GM18502 (cell line): Measurements from ENCODE around the gene RTP4.
"Not testable (repeated sequence)": the region's sequence is repeated elsewhere in the genome, so short reads cannot be mapped to it uniquely, and the experiment has no call there.

Experiments
- ATAC-seq: cut with Tn5 transposase; IDR thresholded peaks from one replicate; pipeline ENCODE4 v1.9.1; 2021; ENCODE audit warnings: mild to moderate bottlenecking; ENCODE audit not compliant: unreplicated experiment, poor library complexity

The RTP4 gene

GRCh38 chr3:187367561-187368103, 553 bp upstream of the RTP4 start:
- ATAC-seq: no peak

- ATAC-seq: peak; percentile 40
Observed at GRCh38 chr3:187369089-187369447, 883 bp downstream of the RTP4 start.

GRCh38 chr3:187370051-187370450, 1.9 kb downstream of the RTP4 start:
- no peak for ATAC-seq

DNA sequence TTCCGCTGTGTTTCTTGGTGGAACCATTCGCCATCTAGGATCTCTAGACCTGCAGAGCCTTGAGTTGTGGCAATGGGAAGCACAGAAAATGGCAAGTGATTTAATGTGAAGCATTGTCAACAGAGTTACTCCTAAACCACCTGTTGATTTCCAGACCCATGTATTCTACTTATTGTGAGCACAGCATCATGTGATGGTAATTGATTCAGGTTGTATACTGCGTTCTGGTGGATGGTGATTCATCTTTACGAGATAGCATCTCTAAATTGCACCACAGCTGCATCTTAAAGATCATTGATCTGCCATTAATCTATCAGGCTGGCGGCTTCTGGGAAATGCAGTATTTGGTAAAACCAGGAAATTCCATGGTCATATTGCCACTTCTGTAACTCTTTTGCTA, 7.4 kb downstream of the RTP4 start:
- ATAC-seq: no peak

DNA sequence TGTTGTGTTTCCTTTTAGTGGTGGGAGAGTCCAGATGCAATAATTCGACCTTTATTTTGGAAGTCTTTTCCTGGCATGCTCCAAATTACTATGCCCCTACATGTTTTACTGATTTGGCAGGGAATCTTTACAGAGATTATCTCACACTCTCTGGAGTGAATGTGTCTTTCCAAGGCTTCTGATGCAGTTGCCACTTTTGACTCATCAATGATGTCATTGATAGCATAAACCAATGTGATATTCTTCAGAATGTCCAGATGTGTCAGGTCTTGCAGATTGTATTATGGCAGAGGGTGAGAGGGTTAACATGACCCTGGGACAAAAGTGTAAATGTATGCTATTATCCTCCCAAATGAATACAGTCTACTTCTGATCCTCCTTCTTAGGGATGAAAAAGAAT, 9.7 kb downstream of the RTP4 start:
- ATAC-seq: no peak

DNA sequence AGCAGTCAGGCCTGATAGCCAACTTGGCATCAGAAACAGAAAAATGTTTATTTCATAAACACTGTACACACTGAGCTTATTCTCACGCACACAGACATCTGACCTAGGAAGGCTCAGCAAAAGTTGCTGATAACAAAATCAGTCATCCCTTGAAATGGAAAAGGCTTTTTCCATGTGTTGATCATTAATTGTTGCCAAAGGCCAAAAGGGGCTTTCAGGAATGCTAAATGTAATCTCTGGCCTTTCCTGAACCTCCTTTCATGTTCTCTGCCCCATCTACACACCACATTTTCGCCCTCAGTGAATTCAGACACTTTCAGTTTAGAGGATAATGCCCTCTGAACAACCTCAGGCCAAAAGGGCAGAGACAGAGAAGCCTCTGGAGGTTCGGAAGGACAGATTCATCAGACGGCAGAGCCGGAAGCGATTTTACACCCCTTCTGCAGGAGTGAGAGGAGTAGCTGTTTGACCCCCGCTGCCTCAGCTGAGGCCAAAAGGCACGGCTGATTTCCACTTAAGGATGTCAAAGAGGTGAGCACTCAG, 14.5 kb downstream of the RTP4 start:
- ATAC-seq: no peak

DNA sequence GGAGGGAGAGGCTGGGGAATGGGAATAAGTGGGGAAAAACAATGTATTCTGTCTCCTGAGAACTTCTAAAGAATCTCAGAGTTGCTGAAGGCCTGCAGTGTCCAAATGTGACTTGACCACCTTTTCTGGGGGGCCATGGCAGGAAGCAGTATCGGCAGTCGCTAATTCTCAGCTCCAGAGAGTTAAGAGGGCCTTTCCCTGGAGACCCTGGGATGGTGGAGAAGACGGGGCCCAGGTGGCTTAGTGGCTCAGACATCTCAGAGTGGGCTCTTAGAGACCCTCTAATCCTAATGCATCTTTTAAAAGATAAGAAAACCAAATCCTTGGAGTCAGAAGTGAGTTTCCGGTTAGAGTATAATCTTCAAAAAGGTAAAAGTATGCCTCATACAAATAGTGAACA, 15.1 kb downstream of the RTP4 start:
- ATAC-seq: no peak

DNA sequence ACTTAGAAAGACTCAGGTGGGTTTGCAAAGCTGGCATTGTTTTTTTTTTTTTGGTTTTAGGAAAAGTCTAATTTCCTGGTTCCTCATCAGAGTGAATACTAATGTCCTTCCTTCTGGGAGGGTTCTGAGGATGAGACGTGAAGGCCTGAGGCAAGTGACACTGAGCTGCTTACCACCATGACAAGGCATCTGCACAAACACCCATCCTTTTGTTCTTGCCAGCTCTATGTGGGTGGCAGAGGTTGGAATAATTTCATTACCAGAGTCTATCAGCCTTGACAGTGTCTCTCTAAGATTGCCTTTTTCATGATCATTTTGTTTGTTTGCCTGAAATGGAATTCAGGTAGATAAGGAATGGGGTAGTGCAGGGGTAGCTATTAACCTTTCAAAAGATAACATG, 17.1 kb downstream of the RTP4 start:
- ATAC-seq: no peak

- no peak for ATAC-seq
Observed at GRCh38 chr3:187396661-187397060, 28.5 kb downstream of the RTP4 start.

GRCh38 chr3:187398955-187399354, 30.8 kb downstream of the RTP4 start:
- no peak for ATAC-seq

DNA sequence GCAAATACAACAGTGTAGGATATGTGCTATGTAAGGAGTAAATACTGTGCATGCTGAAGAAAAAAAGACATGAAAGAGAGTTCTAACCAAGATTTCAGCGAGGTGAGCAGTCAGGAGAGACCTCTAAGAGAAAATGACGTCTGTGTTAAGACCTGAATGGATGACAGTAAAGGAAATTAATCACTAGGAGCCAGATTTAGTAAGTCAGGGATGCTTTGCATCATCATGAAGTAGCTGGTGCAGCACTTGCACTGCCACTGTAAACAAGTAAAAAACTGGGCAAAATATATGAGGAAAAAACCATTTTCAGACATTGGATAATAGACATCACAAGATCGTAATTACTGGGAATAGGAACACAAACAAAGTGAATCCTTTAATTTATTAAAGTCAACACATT, 32.6 kb downstream of the RTP4 start:
- no peak for ATAC-seq

GRCh38 chr3:187401856-187402255, 33.7 kb downstream of the RTP4 start:
- ATAC-seq: no peak

DNA sequence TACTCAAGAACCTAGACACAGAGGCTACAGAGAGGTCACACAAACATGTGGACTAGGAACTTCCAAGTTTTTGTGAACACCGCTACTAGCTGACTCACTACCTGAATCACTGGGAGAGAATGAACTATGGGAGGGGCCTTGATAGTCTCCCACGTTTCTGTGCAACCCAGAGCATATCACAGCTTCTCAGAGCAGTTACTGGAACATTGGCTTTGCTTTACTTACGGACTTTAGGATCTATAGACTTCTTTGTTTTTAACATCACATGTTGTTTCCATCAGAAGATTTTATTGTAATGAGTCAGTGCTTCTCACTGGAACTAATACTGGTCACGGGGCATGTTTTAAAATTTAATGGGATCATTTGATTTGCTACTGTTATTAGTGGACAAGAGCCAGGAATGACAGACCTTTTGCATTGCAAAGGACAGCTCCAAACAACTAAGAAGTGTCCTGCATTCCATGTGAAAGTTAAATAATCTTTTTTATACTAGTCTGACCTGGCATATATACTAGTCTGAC, 35.6 kb downstream of the RTP4 start:
- no peak for ATAC-seq

DNA sequence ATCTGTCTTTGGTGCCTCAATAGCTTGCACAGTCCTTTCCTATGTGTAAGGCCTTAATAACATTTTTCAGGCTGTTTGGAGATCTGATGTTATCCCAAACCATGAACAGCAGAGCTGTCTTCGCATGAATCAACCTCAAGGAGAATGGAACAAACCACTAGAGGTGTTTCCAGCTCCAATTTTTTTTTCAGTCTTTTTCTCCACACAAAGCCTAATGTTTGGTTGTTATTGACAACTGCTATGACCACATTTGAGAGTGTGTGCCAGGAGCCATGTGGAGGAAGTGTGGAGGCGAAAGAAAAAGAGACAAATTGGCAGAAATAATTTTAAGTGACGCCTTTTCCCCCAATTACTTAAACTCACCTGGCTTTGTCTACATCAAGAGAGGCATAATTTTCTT, 38.7 kb downstream of the RTP4 start:
- ATAC-seq: no peak

- ATAC-seq: not testable (repeated sequence)
Observed at GRCh38 chr3:187411991-187412781, 44.0 kb downstream of the RTP4 start.
